ENCODE data around the gene SEC14L1.

SEC14L1 gene

GRCh38 chr17:77209330-77209748 lies 68.6 kb downstream of the SEC14L1 start:
- no peak overlapping the region for H3K4me3 ChIP-seq (ENCODE audit: low read depth, low read length)
- TF ChIP-seq, protein P1, sequence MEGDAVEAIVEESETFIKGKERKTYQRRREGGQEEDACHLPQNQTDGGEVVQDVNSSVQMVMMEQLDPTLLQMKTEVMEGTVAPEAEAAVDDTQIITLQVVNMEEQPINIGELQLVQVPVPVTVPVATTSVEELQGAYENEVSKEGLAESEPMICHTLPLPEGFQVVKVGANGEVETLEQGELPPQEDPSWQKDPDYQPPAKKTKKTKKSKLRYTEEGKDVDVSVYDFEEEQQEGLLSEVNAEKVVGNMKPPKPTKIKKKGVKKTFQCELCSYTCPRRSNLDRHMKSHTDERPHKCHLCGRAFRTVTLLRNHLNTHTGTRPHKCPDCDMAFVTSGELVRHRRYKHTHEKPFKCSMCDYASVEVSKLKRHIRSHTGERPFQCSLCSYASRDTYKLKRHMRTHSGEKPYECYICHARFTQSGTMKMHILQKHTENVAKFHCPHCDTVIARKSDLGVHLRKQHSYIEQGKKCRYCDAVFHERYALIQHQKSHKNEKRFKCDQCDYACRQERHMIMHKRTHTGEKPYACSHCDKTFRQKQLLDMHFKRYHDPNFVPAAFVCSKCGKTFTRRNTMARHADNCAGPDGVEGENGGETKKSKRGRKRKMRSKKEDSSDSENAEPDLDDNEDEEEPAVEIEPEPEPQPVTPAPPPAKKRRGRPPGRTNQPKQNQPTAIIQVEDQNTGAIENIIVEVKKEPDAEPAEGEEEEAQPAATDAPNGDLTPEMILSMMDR (IDR thresholded peaks at IDR 0.05; ENCODE audit: borderline replicate concordance, insufficient read depth, low read depth, low read length) = no peak

DNA sequence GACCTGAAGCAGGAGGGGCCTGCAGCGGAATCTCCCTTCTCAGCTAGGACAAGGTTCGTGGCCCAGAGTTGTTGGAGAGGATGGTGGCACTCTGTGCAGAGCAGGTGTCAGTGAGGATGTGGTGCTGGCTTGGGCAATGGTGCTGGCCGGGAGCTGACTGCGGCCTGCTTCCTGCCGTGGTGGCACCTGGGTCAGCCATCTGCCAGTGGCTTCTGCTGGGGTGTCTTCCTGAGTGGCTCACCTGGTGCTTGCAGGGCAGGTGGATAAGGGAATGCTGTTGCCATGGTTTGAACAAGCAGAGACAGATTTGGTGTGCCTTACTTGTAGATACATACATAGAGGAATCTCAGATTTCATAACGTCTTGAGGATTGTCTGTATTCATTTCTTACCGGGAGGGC lies 69.6 kb downstream of the SEC14L1 start:
- no peak overlapping the region for H3K4me3 ChIP-seq (ENCODE audit: low read depth, low read length)
- TF ChIP-seq, protein P1 (IDR thresholded peaks at IDR 0.05; ENCODE audit: borderline replicate concordance, insufficient read depth, low read depth, low read length) = no peak

DNA sequence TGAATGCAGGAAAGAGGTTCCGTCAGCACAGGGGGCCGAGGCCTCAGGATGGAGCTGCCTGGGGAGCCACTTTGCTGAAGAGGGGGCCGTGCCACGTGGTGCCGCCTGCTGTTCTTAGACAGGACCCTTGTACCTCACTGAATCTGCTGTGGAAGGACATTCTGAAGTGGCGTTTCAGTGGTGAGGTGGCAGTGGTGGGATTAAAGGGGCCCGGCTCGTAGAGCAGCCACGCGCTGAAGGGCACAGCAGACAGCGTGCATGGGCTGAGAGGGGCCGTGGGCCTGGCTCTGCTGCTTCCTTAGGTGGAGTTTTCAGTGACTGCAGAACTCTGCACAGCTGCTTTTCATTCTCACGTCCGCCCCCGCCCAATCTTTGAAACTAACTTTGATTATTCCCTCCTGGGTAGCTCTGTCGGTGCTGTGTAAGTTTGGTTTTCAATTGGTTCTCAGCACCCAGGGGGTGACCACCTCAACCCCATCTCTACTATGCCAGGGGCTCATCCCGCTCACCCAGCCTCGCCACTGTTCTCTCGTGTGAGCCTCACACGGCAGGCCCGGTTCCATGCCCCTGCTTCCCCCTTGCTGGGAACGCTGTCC lies 70.3 kb downstream of the SEC14L1 start:
- TF ChIP-seq, protein P1 (IDR thresholded peaks at IDR 0.05; ENCODE audit: borderline replicate concordance, insufficient read depth, low read depth, low read length) = no peak
- no peak overlapping the region for H3K4me3 ChIP-seq (ENCODE audit: low read depth, low read length)

DNA sequence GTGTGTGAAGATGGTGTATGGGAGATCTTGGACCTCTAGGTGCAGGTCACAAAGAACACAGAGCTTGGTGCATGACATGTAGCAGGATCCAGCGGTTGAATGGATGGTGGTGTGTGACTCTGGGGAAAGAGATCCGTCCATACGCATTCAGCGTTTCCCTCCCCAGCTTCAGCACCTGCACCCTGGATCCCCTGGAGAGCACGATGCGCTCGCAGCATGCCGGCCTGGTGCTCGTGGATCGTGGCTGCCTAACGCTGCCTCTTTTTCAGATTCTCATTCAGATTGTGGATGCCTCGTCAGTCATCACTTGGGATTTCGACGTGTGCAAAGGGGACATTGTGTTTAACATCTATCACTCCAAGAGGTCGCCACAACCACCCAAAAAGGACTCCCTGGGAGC lies 70.9 kb downstream of the SEC14L1 start:
- H3K4me3 ChIP-seq (ENCODE audit: low read depth, low read length) = no peak overlapping the region
- TF ChIP-seq, protein P1 (IDR thresholded peaks at IDR 0.05; ENCODE audit: borderline replicate concordance, insufficient read depth, low read depth, low read length) = no peak

- no peak overlapping the region for H3K4me3 ChIP-seq (ENCODE audit: low read depth, low read length)
- TF ChIP-seq, protein P1 (IDR thresholded peaks at IDR 0.05; ENCODE audit: borderline replicate concordance, insufficient read depth, low read depth, low read length) = no peak
Measured at GRCh38 chr17:77212081-77212832, 71.5 kb downstream of the SEC14L1 start.

GRCh38 chr17:77212833-77213777 lies 72.3 kb downstream of the SEC14L1 start:
- TF ChIP-seq, protein P1 (IDR thresholded peaks at IDR 0.05; ENCODE audit: borderline replicate concordance, insufficient read depth, low read depth, low read length) = no peak
- H3K4me3 ChIP-seq (ENCODE audit: low read depth, low read length) = no peak overlapping the region

All from GM12875 (cell line).